Dendritic cell treated with granulocyte-macrophage colony-stimulating factor and Interleukin-4, amounts not matched to agents 40 ng/mL and 50 ng/mL, for 4 days (primary cell): ENCODE results near the gene CFAP100.

ENCODE experiments used
- H3K27ac Mint-ChIP-seq: one replicate; pipeline ENCODE4 v1.8.0; 2022; ENCODE audit warnings: mild to moderate bottlenecking, mixed read lengths
- H3K27me3 Mint-ChIP-seq: one replicate; pipeline ENCODE4 v1.8.0; 2022; ENCODE audit warnings: mild to moderate bottlenecking, mixed read lengths
- H3K36me3 Mint-ChIP-seq: one replicate; pipeline ENCODE4 v1.8.0; 2022; ENCODE audit warnings: low read depth, mixed read lengths
- H3K4me1 Mint-ChIP-seq: one replicate; pipeline ENCODE4 v1.8.0; 2022; ENCODE audit warnings: low read depth, mixed read lengths
- H3K4me3 Mint-ChIP-seq: one replicate; pipeline ENCODE4 v1.8.0; 2022; ENCODE audit warnings: mild to moderate bottlenecking, moderate library complexity, mixed read lengths
- H3K9me3 Mint-ChIP-seq: one replicate; pipeline ENCODE4 v1.8.0; 2022; ENCODE audit warnings: mixed read lengths
- intact Hi-C: fragments of 100-400 bp; cut with micrococcal nuclease; formaldehyde crosslinking; loops from one replicate; pipeline ENCODE4 v1.15.0; 2022

Gene CFAP100

DNA sequence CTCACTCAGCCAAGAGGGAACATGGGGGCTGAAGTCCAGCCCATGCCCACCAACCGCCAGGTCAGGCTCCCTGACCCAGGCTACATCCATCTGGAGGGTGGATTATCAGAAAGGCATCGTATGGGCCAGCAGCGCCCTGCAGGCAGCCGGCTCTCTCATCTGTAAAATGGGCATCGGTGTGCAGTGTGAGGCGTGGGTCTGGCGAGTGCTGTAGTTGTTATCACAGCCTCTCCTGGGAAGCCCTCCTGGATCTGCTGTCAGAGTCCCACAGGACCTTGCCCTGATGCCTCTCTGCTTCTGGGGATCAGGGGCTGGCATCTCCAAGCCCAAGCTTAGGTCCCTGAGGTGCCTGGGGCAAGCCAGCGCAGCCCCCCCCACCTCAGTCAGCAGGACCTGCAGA is 27.4 kb downstream of the CFAP100 start:
- Mint-ChIP-seq H3K4me3 (no peak overlapping the region), H3K4me1 (no peaks in the 10 kb centered on the region), H3K27ac (no peak overlapping the region), H3K36me3 (no peaks in the 10 kb centered on the region), H3K27me3 (peaks cover 15% of the 10 kb centered on the region), H3K9me3 (peaks cover 9% of the 10 kb centered on the region)
- intact Hi-C loops = no loop called here

DNA sequence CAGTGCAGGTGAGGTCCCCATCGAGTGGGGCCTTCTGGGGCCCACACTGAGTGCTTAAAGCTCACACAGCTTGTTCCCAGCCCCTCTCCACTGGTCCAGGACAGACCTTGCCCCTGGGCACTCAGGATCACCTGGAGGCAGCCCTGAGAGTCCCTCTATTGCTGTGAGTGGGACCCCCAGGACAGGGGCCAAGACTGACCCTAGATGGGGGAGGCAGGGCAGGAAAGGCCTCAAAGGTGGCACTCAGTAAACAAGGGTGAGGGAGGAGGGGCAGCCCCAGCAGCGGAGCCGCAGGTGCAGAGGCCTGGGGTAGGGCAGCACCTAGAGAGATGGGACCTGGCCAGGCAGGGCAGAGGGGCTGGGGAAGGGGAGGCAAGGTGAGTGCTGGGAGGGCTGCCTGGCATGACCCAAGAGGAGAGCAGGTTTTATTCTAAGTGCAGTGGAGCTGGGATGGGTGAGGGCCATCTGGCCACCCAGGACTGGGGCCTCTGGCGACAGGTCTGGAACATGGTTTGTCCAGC is 27.9 kb downstream of the CFAP100 start:
- Mint-ChIP-seq H3K4me3 (no peak overlapping the region), H3K27ac (no peak overlapping the region), H3K9me3 (peaks cover 9% of the 10 kb centered on the region), H3K36me3 (no peaks in the 10 kb centered on the region), H3K27me3 (peaks cover 10% of the 10 kb centered on the region), H3K4me1 (no peaks in the 10 kb centered on the region)
- intact Hi-C loops = no loop called here

DNA sequence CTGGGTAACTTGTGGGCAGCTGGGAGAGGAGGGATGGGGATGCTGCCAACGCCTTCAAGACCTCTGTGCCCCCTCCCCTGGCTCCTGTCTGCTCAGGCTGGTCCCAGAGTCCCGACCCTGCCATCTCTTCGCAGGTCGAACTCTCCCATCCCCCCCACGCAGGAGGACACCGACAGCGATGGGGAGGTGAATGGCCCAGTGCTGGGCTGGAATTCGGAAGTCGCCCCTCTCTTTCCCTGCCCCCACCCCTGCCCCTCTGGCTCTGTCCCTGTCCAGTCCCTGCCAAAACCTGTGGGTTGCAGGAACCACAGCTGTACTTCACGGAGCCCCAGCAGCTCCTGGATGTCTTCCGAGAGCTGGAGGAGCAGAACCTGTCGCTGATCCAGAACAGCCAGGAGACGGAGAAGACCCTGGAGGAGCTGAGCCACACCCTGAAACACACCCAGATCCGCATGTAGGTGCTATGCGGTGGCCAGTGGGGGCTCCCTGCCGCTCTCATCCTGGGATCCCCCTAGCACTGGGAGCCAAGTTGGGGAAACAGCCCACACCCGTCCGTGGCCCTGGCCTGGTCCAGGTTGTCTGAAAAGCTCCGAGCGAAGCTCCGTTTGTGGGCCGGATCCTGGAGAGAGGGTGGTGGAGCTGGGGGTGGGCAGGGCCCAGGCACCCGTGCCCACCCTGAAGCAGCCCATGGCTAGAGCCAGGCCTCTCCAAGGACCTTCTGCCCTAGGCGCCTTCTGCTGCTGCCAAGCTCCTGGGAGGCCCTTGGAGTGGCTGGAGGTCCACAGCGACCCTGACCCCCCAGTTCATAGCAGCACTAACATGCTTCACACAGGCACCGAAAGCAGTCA is 28.7 kb downstream of the CFAP100 start:
- no peak overlapping the region for H3K4me3 Mint-ChIP-seq
- no peaks in the 10 kb centered on the region for H3K36me3 Mint-ChIP-seq
- no peaks in the 10 kb centered on the region for H3K4me1 Mint-ChIP-seq
- H3K27ac Mint-ChIP-seq = no peak overlapping the region
- H3K9me3 Mint-ChIP-seq = peaks cover 9% of the 10 kb centered on the region
- H3K27me3 Mint-ChIP-seq = peaks cover 2% of the 10 kb centered on the region
- intact Hi-C loops = no loop called here

DNA sequence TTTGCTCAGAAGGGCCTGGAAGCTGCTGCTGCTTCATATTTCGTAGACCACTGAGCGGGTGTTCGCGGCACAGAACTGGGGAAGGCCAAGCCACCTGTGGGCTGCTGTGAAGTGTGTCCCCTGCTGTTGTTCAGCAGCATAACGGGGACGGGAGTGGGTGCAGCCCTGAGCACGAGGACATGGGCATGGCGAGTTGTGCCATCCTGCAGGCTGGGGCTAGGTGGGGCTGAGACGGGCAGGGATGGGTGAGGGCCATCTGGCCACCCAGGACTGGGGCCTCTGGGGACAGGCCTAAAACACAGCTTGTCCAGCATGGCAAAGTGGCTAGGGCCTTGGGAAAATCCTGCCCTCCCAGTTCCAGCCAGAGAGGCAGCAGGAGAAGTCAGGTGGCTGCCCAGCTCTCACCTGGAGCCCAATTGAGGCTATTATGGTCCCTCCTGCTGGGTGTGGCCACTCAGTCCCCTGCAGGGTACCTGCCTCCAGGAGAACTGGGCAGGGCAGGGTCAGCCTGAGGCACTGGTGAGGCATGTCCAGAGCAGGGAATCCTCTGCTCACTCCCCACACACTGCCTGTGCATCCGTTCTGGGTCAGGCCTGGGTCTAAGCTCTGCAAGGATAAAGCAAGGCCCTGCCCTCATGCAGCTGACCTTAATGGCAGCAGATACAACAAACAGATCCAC is 29.5 kb downstream of the CFAP100 start:
- intact Hi-C loops = no loop called here
- H3K27me3 Mint-ChIP-seq = peaks cover 1% of the 10 kb centered on the region
- H3K36me3 Mint-ChIP-seq = no peaks in the 10 kb centered on the region
- no peak overlapping the region for H3K4me3 Mint-ChIP-seq
- no peaks in the 10 kb centered on the region for H3K4me1 Mint-ChIP-seq
- no peak overlapping the region for H3K27ac Mint-ChIP-seq
- peaks cover 9% of the 10 kb centered on the region for H3K9me3 Mint-ChIP-seq

DNA sequence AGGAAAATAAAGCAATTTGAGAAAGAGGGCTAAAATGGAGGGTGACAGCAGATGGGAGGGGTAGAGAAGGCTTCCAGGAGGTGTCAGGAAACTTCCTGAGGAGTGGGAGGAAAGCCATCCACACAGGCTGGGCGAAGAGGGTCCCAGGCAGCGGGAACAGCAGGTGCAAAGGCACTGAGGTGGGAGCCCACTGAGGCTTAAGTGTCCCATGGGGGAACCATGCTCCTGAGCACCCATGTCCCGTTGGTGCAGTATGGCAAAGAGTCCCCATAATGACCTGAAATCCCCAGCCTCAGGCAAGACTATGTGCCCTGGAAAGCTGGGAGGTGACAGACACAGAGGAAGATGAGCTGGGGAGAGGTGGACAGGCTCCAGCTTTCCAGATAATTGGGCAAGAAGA is 30.0 kb downstream of the CFAP100 start:
- Mint-ChIP-seq H3K36me3 (no peaks in the 10 kb centered on the region), H3K4me1 (no peaks in the 10 kb centered on the region), H3K27ac (no peak overlapping the region), H3K4me3 (no peak overlapping the region), H3K27me3 (peaks cover 1% of the 10 kb centered on the region), H3K9me3 (peaks cover 9% of the 10 kb centered on the region)
- intact Hi-C loops = no loop called here

DNA sequence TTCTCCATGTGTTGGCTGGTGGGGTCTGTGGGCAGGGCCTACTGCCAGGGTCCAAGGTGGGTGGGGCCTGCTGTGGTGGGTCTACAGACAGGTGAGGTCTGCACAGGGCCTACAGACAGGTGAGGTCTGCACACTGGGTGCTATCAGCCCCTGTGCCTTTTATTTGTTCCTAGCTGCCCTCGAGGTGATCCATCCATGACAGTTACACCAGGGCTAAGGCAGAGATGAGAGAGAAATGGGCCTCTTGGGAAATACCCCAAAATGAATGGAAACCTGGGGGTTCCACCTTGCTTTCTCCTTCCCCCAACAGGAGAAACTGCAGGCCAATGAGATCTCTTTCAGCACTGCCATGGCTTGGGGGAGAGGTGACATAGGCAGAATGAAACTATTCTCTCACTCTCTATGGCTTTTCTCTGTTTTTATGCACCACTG is 36.4 kb downstream of the CFAP100 start:
- Mint-ChIP-seq H3K9me3 (peaks cover under 1% of the 10 kb centered on the region), H3K27ac (no peak overlapping the region), H3K4me3 (no peak overlapping the region), H3K4me1 (no peaks in the 10 kb centered on the region), H3K27me3 (no peaks in the 10 kb centered on the region), H3K36me3 (peaks cover 40% of the 10 kb centered on the region)
- intact Hi-C loops = no loop called here

DNA sequence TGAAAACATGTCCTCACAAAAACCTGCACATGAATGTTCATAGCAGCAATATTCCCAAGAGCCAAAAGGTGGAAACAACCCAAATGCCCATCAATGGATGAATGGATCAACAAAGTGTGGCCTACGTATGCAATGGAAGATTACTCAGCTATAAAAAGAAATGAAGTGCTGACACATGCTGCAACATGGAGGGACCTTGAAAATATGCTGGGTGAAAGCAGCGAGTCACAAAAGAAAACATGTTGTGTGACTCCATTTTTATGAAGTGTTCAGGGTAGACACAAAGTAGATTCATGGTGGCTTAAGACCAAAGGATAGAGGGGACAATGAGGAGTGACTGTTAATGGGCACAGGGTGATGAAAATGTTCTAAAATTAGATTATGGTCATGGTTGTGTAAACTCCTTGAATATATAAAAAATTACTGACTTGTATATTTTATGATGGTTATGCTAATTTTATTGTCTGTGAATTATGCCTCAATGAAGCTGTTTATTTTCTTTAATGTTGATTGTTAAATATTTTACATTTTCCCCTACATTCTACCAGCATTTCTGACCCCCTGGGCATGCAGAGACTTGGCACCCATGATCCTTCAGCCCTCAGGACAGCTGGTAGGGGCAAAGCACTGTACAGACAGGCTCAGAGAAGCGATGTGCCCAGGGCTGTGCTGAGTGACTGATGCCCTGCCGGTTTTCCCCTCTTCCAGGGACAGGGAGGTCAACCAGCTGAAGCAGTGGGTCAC is 37.8 kb downstream of the CFAP100 start:
- intact Hi-C loops = no loop called here
- Mint-ChIP-seq H3K9me3 (no peaks in the 10 kb centered on the region), H3K4me1 (no peaks in the 10 kb centered on the region), H3K27ac (no peak overlapping the region), H3K27me3 (no peaks in the 10 kb centered on the region), H3K4me3 (no peak overlapping the region), H3K36me3 (peaks cover 54% of the 10 kb centered on the region)

DNA sequence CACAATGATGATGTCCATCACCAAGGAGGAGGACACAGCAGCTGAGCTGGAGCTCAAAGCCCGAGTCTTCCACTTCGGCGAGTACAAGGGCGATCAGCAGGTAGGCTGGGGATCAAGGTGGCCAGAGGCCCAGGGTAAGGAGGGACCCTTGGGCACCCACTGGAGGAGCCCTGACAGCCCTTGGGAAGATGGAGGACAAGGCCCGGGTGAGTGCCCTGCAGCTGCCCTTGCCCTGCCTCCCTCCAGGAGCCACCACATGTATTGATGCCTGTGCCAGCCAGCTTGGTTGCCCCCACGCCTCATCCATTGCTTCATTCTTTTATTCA is 38.4 kb downstream of the CFAP100 start:
- Mint-ChIP-seq H3K4me3 (no peak overlapping the region), H3K27me3 (no peaks in the 10 kb centered on the region), H3K9me3 (no peaks in the 10 kb centered on the region), H3K36me3 (peaks cover 60% of the 10 kb centered on the region), H3K4me1 (no peaks in the 10 kb centered on the region), H3K27ac (no peak overlapping the region)
- intact Hi-C loops = no loop called here

DNA sequence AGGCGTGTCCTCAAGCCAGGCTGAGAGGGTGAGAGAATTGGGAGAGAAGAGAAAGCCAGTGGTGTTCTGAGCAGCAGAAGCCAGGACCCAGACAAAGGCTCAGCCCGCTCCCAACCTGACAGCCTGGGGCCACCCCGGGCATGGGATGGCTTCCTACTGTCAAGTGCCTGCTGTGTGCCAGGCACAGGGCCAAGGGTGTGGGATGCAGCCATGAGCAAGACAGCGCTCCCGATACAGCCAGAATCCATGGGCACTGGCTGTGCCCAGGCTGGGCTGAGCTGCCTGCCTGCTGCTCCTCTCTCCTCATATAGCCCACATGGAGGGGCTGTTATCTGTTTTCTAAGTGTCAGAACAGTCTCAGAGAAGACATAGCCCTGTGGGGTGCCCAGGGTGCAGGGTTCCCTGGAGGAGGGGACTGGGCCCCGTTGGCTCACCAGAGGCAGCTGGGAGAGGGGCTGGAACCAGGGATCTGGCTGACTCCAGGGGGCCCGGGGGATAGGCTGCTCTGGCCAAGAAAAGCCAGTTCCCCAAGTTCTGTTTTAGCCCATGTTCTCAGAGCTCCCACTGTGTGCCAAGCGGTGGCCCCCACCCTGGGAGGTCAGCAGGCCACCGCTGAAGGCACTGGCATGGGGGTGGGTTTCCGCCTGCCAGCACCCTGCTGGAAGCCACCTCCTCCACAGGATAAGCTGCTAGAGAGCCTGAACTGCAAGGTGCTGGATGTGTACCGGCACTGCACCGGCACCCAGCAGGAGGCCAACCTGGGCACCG is 39.0 kb downstream of the CFAP100 start:
- Mint-ChIP-seq H3K9me3 (no peaks in the 10 kb centered on the region), H3K4me1 (no peaks in the 10 kb centered on the region), H3K27me3 (no peaks in the 10 kb centered on the region), H3K4me3 (no peak overlapping the region), H3K36me3 (peaks cover 66% of the 10 kb centered on the region), H3K27ac (no peak overlapping the region)
- intact Hi-C loops = no loop called here

DNA sequence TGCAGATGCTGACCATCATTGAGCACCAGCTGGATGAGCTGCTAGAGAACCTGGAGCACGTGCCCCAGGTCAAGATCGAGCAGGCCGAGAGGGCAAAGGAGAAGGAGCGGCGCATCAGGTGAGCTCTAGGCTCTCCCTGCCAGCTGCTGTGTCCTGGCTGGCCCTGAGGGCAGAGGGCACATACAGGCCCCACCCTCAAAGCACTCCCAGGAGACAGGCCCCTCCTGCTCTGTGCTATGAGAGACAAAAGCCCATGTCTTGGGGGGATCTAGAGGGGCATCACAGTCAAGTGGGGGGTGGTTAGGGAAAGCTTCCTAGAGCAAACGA is 39.5 kb downstream of the CFAP100 start:
- intact Hi-C loops = no loop called here
- Mint-ChIP-seq H3K4me3 (no peak overlapping the region), H3K9me3 (no peaks in the 10 kb centered on the region), H3K27me3 (no peaks in the 10 kb centered on the region), H3K27ac (no peak overlapping the region), H3K4me1 (no peaks in the 10 kb centered on the region), H3K36me3 (peaks cover 71% of the 10 kb centered on the region)

DNA sequence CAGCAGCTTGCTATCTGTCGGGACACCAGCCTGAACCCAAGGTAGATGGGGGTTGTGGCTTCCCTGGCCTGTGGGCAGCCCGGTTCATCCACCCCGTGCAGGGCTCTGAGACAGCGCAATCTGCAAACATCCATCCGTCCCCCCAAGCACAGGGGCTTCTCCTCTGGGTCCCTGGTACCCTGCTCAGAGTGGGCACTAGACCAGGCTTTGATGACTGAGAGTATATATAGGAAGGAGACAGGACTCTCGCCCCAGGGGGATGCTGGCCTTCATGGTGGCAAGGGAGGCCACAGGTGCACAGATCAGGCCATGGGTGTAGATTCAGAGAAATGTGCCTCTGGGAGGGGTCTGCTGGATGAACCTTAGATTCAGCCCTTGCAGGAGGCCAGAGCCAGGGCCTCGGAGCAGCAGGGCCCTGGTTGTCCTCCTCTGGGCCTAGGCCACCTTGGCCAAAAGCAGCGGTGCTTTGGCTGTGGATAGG is 40.3 kb downstream of the CFAP100 start:
- no peaks in the 10 kb centered on the region for H3K4me1 Mint-ChIP-seq
- intact Hi-C loops = no loop called here

DNA sequence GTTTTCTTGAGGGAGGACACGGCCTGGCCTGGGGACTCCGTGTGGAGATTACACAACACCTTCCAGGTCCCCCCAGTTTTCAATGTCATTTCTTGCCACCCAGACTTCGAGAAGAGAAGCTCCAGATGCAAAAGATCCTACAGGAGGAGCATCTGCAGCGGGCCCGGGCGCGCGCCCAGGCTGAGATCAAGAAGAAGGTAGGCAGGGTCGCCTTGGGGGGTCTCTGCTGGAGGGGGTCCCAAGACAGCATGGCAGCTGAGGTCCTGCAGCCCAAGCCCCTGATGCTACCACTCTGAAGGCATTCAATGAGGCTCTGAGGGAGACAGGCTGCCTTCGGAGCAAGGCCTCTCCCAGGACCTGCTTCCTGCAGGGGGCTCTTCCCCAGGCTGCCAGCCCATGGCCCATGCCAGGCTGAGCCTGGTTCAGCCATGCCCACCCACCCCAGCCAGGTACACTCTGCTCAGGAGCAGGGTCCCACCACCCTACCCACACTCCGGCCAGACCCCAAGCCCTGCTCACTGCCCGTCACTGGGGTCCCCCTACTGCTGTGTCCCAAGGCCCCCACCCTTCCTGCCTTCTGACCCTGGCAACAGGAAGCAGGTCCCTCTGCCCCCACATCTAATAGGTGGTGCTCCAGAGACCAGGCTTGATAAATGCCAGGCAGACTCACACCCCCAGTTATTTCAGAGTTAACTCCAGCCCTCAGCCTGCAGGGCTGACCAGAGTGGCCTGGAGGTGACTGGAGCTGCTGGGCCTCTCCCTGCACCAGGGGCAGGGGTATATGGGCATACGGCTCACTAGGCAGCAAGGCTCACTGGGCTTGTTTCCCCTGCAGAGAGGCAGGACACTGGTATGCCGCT is 41.0 kb downstream of the CFAP100 start:
- no peaks in the 10 kb centered on the region for H3K27me3 Mint-ChIP-seq
- H3K4me3 Mint-ChIP-seq = no peak overlapping the region
- intact Hi-C loops = no loop called here
- no peaks in the 10 kb centered on the region for H3K9me3 Mint-ChIP-seq
- H3K4me1 Mint-ChIP-seq = no peaks in the 10 kb centered on the region
- H3K36me3 Mint-ChIP-seq = peaks cover 86% of the 10 kb centered on the region
- H3K27ac Mint-ChIP-seq = no peak overlapping the region

More for the DNA sequence above, 40.3 kb downstream of the CFAP100 start:
- no peaks in the 10 kb centered on the region for H3K9me3 Mint-ChIP-seq
- no peak overlapping the region for H3K27ac Mint-ChIP-seq
- H3K4me3 Mint-ChIP-seq = no peak overlapping the region
- no peaks in the 10 kb centered on the region for H3K27me3 Mint-ChIP-seq
- peaks cover 79% of the 10 kb centered on the region for H3K36me3 Mint-ChIP-seq
